Measurements from ENCODE around the gene SORCS2. TPM values are rescaled to one million over a fixed set of nuclear protein-coding genes. Genes with fewer than 3 reads are reported as not detected.
"Not testable (repeated sequence)": the region's sequence is repeated elsewhere in the genome, so short reads cannot be mapped to it uniquely, and the experiment has no call there.

The SORCS2 gene
- total RNA-seq, 2 experiments from 2014 or later, result 0.03 TPM; not detected in 1

DNA sequence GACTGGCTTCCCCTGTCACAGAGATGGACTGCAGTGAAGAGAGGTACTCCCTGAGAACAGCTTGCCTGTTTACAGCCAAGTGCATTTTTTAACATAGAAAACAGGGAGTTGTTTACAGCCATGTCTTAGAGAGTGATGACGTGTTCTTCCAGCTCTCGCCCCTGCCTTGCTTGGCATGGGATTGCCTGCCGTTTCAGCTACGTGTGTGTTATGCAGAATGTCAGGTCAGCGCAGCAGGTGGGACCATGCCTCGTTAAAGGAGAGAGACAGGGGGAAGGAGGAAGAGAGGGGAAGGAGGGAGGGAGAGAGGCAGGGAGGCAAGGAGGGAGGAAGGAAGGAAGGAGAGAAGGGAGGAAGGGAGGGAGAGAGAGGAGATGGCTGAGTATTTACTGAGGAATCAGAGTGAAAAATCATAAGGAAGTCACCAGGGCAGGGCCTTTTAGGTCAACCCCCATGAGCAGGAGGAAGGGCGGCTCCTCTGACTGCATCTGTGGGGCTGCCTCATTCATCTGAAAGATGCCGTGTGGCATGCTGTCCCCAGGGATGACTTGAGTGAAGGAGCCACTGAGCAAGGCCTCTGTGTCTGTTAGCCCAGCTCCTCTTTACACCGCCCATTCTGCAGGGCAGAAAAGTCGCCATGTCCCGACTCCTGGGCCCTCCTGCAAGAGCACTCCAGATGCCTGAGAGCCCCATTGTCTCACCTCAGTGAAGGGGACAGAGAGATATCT, 382.1 kb downstream of the SORCS2 start:
- Histone ChIP-seq H3K36me3 (ENCODE audit: insufficient read depth, low read length) (no peaks in the 10 kb centered on the region), H2AFZ (ENCODE audit: low read length) (no peak overlapping the region), H3K9me3 (ENCODE audit: low read length) (0 out of 2 replicates have a peak, but pooled peaks cover 9% of the 10 kb centered on the region), H3K4me2 (ENCODE audit: low read length) (no peak overlapping the region), H3K4me1 (ENCODE audit: insufficient read depth, low read length, poor library complexity, severe bottlenecking) (no peaks in the 10 kb centered on the region), H3K4me3 (ENCODE audit: low read depth, low read length, poor library complexity, severe bottlenecking) (no peak overlapping the region), H3K27ac (ENCODE audit: low read depth, low read length, poor library complexity, severe bottlenecking) (no peak overlapping the region), H3K79me2 (ENCODE audit: insufficient read depth, low read depth, low read length) (no peaks in the 10 kb centered on the region), H4K20me1 (ENCODE audit: insufficient read depth, low read length) (no peaks in the 10 kb centered on the region), H3K9me2 (ENCODE audit: insufficient read depth, low read length) (no peaks in the 10 kb centered on the region)
- BruUV-seq (replicated peaks), result no TSS peak
- no peak for DNase-seq (ENCODE audit: low spot score)
- intact Hi-C loops (cut with micrococcal nuclease; ENCODE audit: unreplicated experiment), result no loop called here
- TF ChIP-seq, protein P1, sequence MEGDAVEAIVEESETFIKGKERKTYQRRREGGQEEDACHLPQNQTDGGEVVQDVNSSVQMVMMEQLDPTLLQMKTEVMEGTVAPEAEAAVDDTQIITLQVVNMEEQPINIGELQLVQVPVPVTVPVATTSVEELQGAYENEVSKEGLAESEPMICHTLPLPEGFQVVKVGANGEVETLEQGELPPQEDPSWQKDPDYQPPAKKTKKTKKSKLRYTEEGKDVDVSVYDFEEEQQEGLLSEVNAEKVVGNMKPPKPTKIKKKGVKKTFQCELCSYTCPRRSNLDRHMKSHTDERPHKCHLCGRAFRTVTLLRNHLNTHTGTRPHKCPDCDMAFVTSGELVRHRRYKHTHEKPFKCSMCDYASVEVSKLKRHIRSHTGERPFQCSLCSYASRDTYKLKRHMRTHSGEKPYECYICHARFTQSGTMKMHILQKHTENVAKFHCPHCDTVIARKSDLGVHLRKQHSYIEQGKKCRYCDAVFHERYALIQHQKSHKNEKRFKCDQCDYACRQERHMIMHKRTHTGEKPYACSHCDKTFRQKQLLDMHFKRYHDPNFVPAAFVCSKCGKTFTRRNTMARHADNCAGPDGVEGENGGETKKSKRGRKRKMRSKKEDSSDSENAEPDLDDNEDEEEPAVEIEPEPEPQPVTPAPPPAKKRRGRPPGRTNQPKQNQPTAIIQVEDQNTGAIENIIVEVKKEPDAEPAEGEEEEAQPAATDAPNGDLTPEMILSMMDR (conservative IDR thresholded peaks at IDR 0.05; ENCODE audit: low read length), result no peak
- no peak for TF ChIP-seq EZH2phosphoT487 (IDR thresholded peaks at IDR 0.05; ENCODE audit: borderline replicate concordance, low read depth, low read length)
- CTCF ChIA-PET (ENCODE audit: unreplicated experiment), result no interaction called here
- POLR2A ChIA-PET, result no interaction called here

- Histone ChIP-seq H3K4me3 (ENCODE audit: low read depth, low read length, poor library complexity, severe bottlenecking) (no peak overlapping the region), H3K4me2 (ENCODE audit: low read length) (no peak overlapping the region), H3K4me1 (ENCODE audit: insufficient read depth, low read length, poor library complexity, severe bottlenecking) (no peaks in the 10 kb centered on the region), H3K9me3 (ENCODE audit: low read length) (0 out of 2 replicates have a peak, but pooled peaks cover 9% of the 10 kb centered on the region), H3K27ac (ENCODE audit: low read depth, low read length, poor library complexity, severe bottlenecking) (no peak overlapping the region), H3K79me2 (ENCODE audit: insufficient read depth, low read depth, low read length) (no peaks in the 10 kb centered on the region), H4K20me1 (ENCODE audit: insufficient read depth, low read length) (no peaks in the 10 kb centered on the region), H3K36me3 (ENCODE audit: insufficient read depth, low read length) (no peaks in the 10 kb centered on the region), H3K9me2 (ENCODE audit: insufficient read depth, low read length) (no peaks in the 10 kb centered on the region), H2AFZ (ENCODE audit: low read length) (no peak overlapping the region)
- intact Hi-C loops (cut with micrococcal nuclease; ENCODE audit: unreplicated experiment), result no loop called here
- no TSS peak for BruUV-seq (replicated peaks)
- POLR2A ChIA-PET, result no interaction called here
- no peak for TF ChIP-seq EZH2phosphoT487 (IDR thresholded peaks at IDR 0.05; ENCODE audit: borderline replicate concordance, low read depth, low read length)
- TF ChIP-seq, protein P1 (conservative IDR thresholded peaks at IDR 0.05; ENCODE audit: low read length), result no peak
- CTCF ChIA-PET (ENCODE audit: unreplicated experiment), result no interaction called here
- DNase-seq (ENCODE audit: low spot score), result no peak
These were observed 383.1 kb downstream of the SORCS2 start for GRCh38 chr4:7575426-7575825.

DNA sequence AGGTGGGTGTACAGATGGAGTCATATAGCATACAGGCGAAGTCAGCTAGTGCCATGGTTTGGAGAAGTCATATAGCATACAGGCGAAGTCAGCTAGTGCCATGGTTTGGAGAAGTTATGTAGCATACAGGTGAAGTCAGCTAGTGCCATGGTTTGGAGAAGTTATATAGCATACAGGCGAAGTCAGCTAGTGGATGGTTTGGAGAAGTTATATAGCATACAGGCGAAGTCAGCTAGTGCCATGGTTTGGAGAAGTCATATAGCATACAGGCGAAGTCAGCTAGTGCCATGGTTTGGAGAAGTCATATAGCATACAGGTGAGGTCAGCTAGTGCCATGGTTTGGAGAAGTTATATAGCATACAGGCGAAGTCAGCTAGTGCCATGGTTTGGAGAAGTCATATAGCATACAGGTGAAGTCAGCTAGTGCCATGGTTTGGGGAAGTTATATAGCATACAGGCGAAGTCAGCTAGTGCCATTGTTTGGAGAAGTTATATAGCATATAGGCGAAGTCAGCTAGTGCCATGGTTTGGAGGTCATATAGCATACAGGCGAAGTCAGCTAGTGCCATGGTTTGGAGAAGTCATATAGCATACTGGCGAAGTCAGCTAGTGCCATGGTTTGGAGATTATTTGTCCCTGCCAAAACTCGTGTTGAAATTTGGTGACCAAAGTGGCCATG, 385.2 kb downstream of the SORCS2 start:
- H3K4me1 ChIP-seq (ENCODE audit: insufficient read depth, low read length, poor library complexity, severe bottlenecking); H2AFZ ChIP-seq (ENCODE audit: low read length); intact Hi-C loops (cut with micrococcal nuclease; ENCODE audit: unreplicated experiment); DNase-seq (ENCODE audit: low spot score); H3K9me3 ChIP-seq (ENCODE audit: low read length); H3K27ac ChIP-seq (ENCODE audit: low read depth, low read length, poor library complexity, severe bottlenecking); H3K36me3 ChIP-seq (ENCODE audit: insufficient read depth, low read length); POLR2A ChIA-PET; BruUV-seq (replicated peaks); H4K20me1 ChIP-seq (ENCODE audit: insufficient read depth, low read length); H3K4me2 ChIP-seq (ENCODE audit: low read length); H3K4me3 ChIP-seq (ENCODE audit: low read depth, low read length, poor library complexity, severe bottlenecking); H3K79me2 ChIP-seq (ENCODE audit: insufficient read depth, low read depth, low read length); CTCF ChIA-PET (ENCODE audit: unreplicated experiment); H3K9me2 ChIP-seq (ENCODE audit: insufficient read depth, low read length): not testable (repeated sequence)

All from OCI-LY7 (cell line).